HEK293 (cell line): ENCODE results near the gene RBM18.

Experiments
- CTCF ChIA-PET: fragments of 350-600 bp; formaldehyde crosslinking; extraction: SDS; loops from one replicate; lab custom pipeline; 2021; ENCODE audit warnings: antibody characterized with exemption; lab: Yijun Ruan, JAX
- POLR2A ChIA-PET: fragments of 300-600 bp; formaldehyde crosslinking; extraction: SDS; loops from one replicate; lab custom pipeline; 2020; ENCODE audit warnings: antibody characterized with exemption, inconsistent platforms; lab: Yijun Ruan, JAX
- H3K27ac ChIP-seq: fragments of 200-500 bp; sonication (Bioruptor generic); 2 replicates; pipeline ENCODE4 v1.5.1; 2014; ENCODE audit warnings: low read depth, low read length, control low read depth, inconsistent platforms; ENCODE audit errors: extremely low read depth
- H3K36me3 ChIP-seq, 2 experiments: fragments of 200-500 bp in 1 of 2; sonication (Bioruptor generic) in 1 of 2; 1 replicate in 1 of 2; 2 replicates in 1 of 2; pipeline ENCODE4 v1.5.1; 2014 to 2017; ENCODE audit warnings: inconsistent platforms in 2 of 2, low read length in 2 of 2; ENCODE audit not compliant: control insufficient read depth in 2 of 2, insufficient read depth in 1 of 2
- H3K4me1 ChIP-seq: fragments of 200-500 bp; sonication (Bioruptor generic); 2 replicates; pipeline ENCODE4 v1.5.1; 2014; ENCODE audit warnings: mild to moderate bottlenecking, low read length, inconsistent platforms; ENCODE audit not compliant: control insufficient read depth, insufficient read depth
- H3K4me3 ChIP-seq: 2 replicates; pipeline ENCODE4 v1.5.1; 2011; ENCODE audit warnings: low read depth, mild to moderate bottlenecking, control low read depth, low read length, moderate library complexity
- H3K9me3 ChIP-seq: fragments of 200-500 bp; sonication (Bioruptor generic); 2 replicates; pipeline ENCODE4 v1.5.1; 2014; ENCODE audit warnings: low read depth, low read length, inconsistent platforms; ENCODE audit not compliant: control insufficient read depth, insufficient read depth
- HOXC10 ChIP-seq: sonication (generic); formaldehyde crosslinking; IDR thresholded peaks from 2 replicates; pipeline ENCODE4 v1.8.1; 2023; ENCODE audit warnings: mild to moderate bottlenecking, missing genetic modification reagents
- OVOL3 ChIP-seq: fragments of 450-650 bp; formaldehyde crosslinking; IDR thresholded peaks from 2 replicates; pipeline ENCODE4 v1.5.1; 2016; ENCODE audit warnings: missing biosample characterization, missing genetic modification characterization
- TRIM28 ChIP-seq: IDR thresholded peaks from 2 replicates; pipeline ENCODE4 v1.6.1; 2011; ENCODE audit warnings: low read length, control low read depth, borderline replicate concordance
- ZNF274 ChIP-seq, 2 experiments: fragments of 200-500 bp in 1 of 2; fragments of 450-650 bp in 1 of 2; sonication (Bioruptor generic) in 1 of 2; formaldehyde crosslinking in 1 of 2; IDR thresholded peaks; 2 replicates each; pipeline versions ENCODE4 v1.5.1 to v1.6.1; 2014 to 2016; ENCODE audit warnings: borderline replicate concordance in 1 of 2, inconsistent platforms in 1 of 2, low read length in 1 of 2, missing biosample characterization in 1 of 2, missing genetic modification characterization in 1 of 2
- ZNF324 ChIP-seq: fragments of 450-650 bp; formaldehyde crosslinking; IDR thresholded peaks from 2 replicates; pipeline ENCODE4 v1.5.1; 2016; ENCODE audit warnings: missing biosample characterization, missing genetic modification characterization
- ZNF37A ChIP-seq: fragments of 450-650 bp; IDR thresholded peaks from 2 replicates; pipeline ENCODE4 v1.5.1; 2018; ENCODE audit warnings: missing biosample characterization, missing genetic modification characterization
- ZNF394 ChIP-seq: fragments of 450-650 bp; formaldehyde crosslinking; IDR thresholded peaks from 2 replicates; pipeline ENCODE4 v1.5.1; 2016; ENCODE audit warnings: missing biosample characterization, missing genetic modification characterization, mild to moderate bottlenecking, moderate library complexity, borderline replicate concordance
- ZNF600 ChIP-seq: fragments of 450-650 bp; formaldehyde crosslinking; IDR thresholded peaks from 2 replicates; pipeline ENCODE4 v1.5.1; 2016; ENCODE audit warnings: missing biosample characterization, missing genetic modification characterization
- ZNF624 ChIP-seq: fragments of 450-650 bp; formaldehyde crosslinking; IDR thresholded peaks from 2 replicates; pipeline ENCODE4 v1.5.1; 2017; ENCODE audit warnings: missing biosample characterization, missing genetic modification characterization
- ZNF626 ChIP-seq: fragments of 450-650 bp; sonication (Bioruptor Pico); formaldehyde crosslinking; IDR thresholded peaks from 2 replicates; pipeline ENCODE4 v1.5.1; 2018; ENCODE audit warnings: missing biosample characterization, missing genetic modification characterization, inconsistent platforms
- ZNF654 ChIP-seq: fragments of 450-650 bp; formaldehyde crosslinking; IDR thresholded peaks from 2 replicates; pipeline ENCODE4 v1.5.1; 2016; ENCODE audit warnings: low read depth, missing biosample characterization, missing genetic modification characterization
- ZSCAN16 ChIP-seq: fragments of 450-650 bp; formaldehyde crosslinking; IDR thresholded peaks from 2 replicates; pipeline ENCODE4 v1.5.1; 2016; ENCODE audit warnings: missing biosample characterization, missing genetic modification characterization
- ZSCAN18 ChIP-seq: fragments of 450-650 bp; formaldehyde crosslinking; IDR thresholded peaks from 2 replicates; pipeline ENCODE4 v1.5.1; 2016; ENCODE audit warnings: missing biosample characterization, missing genetic modification characterization
- ZSCAN4 ChIP-seq: fragments of 450-650 bp; formaldehyde crosslinking; IDR thresholded peaks from 2 replicates; pipeline ENCODE4 v1.5.1; 2017; ENCODE audit warnings: missing biosample characterization, missing genetic modification characterization
- ZSCAN5A ChIP-seq: fragments of 450-650 bp; formaldehyde crosslinking; IDR thresholded peaks from 2 replicates; pipeline ENCODE4 v1.5.1; 2016; ENCODE audit warnings: missing biosample characterization, missing genetic modification characterization
- ZXDB ChIP-seq: fragments of 450-650 bp; formaldehyde crosslinking; IDR thresholded peaks from 2 replicates; pipeline ENCODE4 v1.5.1; 2016; ENCODE audit warnings: missing biosample characterization, missing genetic modification characterization
- TF ChIP-seq, protein P1 (sequence below): fragments of 450-650 bp; formaldehyde crosslinking; IDR thresholded peaks from 2 replicates; pipeline ENCODE4 v1.5.1; 2016; ENCODE audit warnings: missing biosample characterization, missing genetic modification characterization, borderline replicate concordance
- TF ChIP-seq, protein P2 (sequence below): fragments of 450-650 bp; formaldehyde crosslinking; IDR thresholded peaks from 2 replicates; pipeline ENCODE4 v1.5.1; 2017; ENCODE audit warnings: missing biosample characterization, missing genetic modification characterization
- TF ChIP-seq, protein P3 (sequence below): fragments of 450-650 bp; IDR thresholded peaks from 2 replicates; pipeline ENCODE4 v1.5.1; 2018; ENCODE audit warnings: missing biosample characterization, missing genetic modification characterization

Gene RBM18

DNA sequence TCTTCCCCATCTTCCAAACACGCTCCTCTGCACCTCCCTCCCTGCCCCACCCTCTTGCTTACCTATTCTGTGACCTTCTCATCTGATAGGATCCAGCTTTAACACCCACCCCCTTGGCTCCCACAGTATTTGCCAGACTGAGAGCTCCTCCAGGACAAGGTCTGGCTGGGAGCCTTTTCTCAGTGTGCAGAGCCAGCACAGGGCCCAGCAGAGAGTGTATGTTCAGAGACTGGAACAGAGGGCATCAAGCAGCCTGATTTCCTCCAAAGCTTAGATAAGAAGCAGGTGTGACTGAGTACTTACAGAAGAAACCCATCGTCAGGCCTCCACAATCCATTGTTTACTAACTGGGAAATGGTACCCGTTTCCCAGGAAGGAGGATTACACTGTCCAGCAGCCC is 62.5 kb downstream of the RBM18 start:
- CTCF ChIA-PET: interaction anchor here (0.9 kb wide), 1 partner anchor 28 kb away, joined by 3 read pairs; no protein-coding TSS in a partner anchor
- TF ChIP-seq, protein P1, sequence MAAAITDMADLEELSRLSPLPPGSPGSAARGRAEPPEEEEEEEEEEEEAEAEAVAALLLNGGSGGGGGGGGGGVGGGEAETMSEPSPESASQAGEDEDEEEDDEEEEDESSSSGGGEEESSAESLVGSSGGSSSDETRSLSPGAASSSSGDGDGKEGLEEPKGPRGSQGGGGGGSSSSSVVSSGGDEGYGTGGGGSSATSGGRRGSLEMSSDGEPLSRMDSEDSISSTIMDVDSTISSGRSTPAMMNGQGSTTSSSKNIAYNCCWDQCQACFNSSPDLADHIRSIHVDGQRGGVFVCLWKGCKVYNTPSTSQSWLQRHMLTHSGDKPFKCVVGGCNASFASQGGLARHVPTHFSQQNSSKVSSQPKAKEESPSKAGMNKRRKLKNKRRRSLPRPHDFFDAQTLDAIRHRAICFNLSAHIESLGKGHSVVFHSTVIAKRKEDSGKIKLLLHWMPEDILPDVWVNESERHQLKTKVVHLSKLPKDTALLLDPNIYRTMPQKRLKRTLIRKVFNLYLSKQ (tag by site-specific recombination): no peak
- TF ChIP-seq, protein P2, sequence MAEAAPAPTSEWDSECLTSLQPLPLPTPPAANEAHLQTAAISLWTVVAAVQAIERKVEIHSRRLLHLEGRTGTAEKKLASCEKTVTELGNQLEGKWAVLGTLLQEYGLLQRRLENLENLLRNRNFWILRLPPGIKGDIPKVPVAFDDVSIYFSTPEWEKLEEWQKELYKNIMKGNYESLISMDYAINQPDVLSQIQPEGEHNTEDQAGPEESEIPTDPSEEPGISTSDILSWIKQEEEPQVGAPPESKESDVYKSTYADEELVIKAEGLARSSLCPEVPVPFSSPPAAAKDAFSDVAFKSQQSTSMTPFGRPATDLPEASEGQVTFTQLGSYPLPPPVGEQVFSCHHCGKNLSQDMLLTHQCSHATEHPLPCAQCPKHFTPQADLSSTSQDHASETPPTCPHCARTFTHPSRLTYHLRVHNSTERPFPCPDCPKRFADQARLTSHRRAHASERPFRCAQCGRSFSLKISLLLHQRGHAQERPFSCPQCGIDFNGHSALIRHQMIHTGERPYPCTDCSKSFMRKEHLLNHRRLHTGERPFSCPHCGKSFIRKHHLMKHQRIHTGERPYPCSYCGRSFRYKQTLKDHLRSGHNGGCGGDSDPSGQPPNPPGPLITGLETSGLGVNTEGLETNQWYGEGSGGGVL (tag by site-specific recombination): no peak
- no peak for TF ChIP-seq ZSCAN16 (tag by site-specific recombination)
- no peak for TF ChIP-seq ZNF274 (IDR thresholded peaks at IDR 0.05; ENCODE audit: low read length)
- no peak for TF ChIP-seq ZNF274 (tag by site-specific recombination; IDR thresholded peaks at IDR 0.05; ENCODE audit: borderline replicate concordance)
- Histone ChIP-seq H3K4me3 (no peak overlapping the region), H3K4me1 (no peaks in the 10 kb centered on the region), H3K27ac (no peak overlapping the region), H3K9me3 (no peaks in the 10 kb centered on the region), H3K36me3 (no peaks in the 10 kb centered on the region)
- POLR2A ChIA-PET: no interaction called here

GRCh38 chr9:122201641-122202040 is 63.0 kb downstream of the RBM18 start:
- Histone ChIP-seq H3K4me3 (no peak overlapping the region), H3K4me1 (no peaks in the 10 kb centered on the region), H3K9me3 (no peaks in the 10 kb centered on the region), H3K36me3 (no peaks in the 10 kb centered on the region), H3K27ac (no peak overlapping the region)
- no peak for TF ChIP-seq ZNF600 (tag by site-specific recombination)
- no peak for TF ChIP-seq ZNF394
- no peak for TF ChIP-seq ZSCAN4 (tag by site-specific recombination)
- no peak for TF ChIP-seq TRIM28
- no peak for TF ChIP-seq ZNF324 (tag by site-specific recombination)
- TF ChIP-seq OVOL3 (tag by site-specific recombination): no peak
- TF ChIP-seq ZNF626 (tag by site-specific recombination): no peak
- TF ChIP-seq ZNF654 (tag by site-specific recombination): no peak
- no peak for TF ChIP-seq ZSCAN5A (tag by site-specific recombination)
- TF ChIP-seq ZNF624 (tag by site-specific recombination): no peak
- TF ChIP-seq ZXDB (tag by site-specific recombination): no peak
- TF ChIP-seq ZSCAN18 (tag by site-specific recombination): no peak
- TF ChIP-seq, protein P3, sequence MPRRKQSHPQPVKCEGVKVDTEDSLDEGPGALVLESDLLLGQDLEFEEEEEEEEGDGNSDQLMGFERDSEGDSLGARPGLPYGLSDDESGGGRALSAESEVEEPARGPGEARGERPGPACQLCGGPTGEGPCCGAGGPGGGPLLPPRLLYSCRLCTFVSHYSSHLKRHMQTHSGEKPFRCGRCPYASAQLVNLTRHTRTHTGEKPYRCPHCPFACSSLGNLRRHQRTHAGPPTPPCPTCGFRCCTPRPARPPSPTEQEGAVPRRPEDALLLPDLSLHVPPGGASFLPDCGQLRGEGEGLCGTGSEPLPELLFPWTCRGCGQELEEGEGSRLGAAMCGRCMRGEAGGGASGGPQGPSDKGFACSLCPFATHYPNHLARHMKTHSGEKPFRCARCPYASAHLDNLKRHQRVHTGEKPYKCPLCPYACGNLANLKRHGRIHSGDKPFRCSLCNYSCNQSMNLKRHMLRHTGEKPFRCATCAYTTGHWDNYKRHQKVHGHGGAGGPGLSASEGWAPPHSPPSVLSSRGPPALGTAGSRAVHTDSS (tag by site-specific recombination): no peak
- TF ChIP-seq HOXC10 (CRISPR knock-in tag): no peak
- no peak for TF ChIP-seq ZNF37A (tag by site-specific recombination)
- ChIA-PET CTCF (interaction anchor here (0.9 kb wide), 1 partner anchor 29 kb away, joined by 3 read pairs; no protein-coding TSS in a partner anchor), POLR2A (no interaction called here)
